H9 (cell line): Measurements from ENCODE around the gene ASMT. TPM values are rescaled to one million over a fixed set of nuclear protein-coding genes. Genes with fewer than 3 reads are reported as not detected.

Experiments used
- DNase-seq: peaks from one replicate; pipeline ENCODE4 v3.0.0-alpha.2; 2017
- H2AFZ ChIP-seq: one replicate; pipeline ENCODE4 v1.6.1; 2013; ENCODE audit warnings: mild to moderate bottlenecking, low read length, control low read depth, moderate library complexity
- H2AK5ac ChIP-seq: 2 replicates; pipeline ENCODE4 v1.6.1; 2013; ENCODE audit warnings: low read length, control low read depth, mixed read lengths; ENCODE audit not compliant: insufficient read length
- H2BK120ac ChIP-seq: one replicate; pipeline ENCODE4 v1.6.1; 2013; ENCODE audit warnings: low read depth, mild to moderate bottlenecking, low read length, control low read depth, inconsistent platforms; ENCODE audit not compliant: poor library complexity, severe bottlenecking
- H2BK12ac ChIP-seq: 2 replicates; pipeline ENCODE4 v1.6.1; 2013; ENCODE audit warnings: low read length, control low read depth, mixed read lengths, low read depth; ENCODE audit not compliant: insufficient read length
- H2BK15ac ChIP-seq: 2 replicates; pipeline ENCODE4 v1.6.1; 2013; ENCODE audit warnings: low read depth, low read length, control low read depth
- H2BK20ac ChIP-seq: one replicate; pipeline ENCODE4 v1.6.1; 2013; ENCODE audit warnings: low read depth, mild to moderate bottlenecking, low read length, control low read depth, inconsistent platforms; ENCODE audit not compliant: poor library complexity, severe bottlenecking
- H2BK5ac ChIP-seq: 2 replicates; pipeline ENCODE4 v1.6.1; 2013; ENCODE audit warnings: low read length, control low read depth, mixed read lengths; ENCODE audit not compliant: insufficient read length
- H3K14ac ChIP-seq: 2 replicates; pipeline ENCODE4 v1.6.1; 2013; ENCODE audit warnings: low read length, control low read depth; ENCODE audit not compliant: insufficient read depth
- H3K18ac ChIP-seq: 2 replicates; pipeline ENCODE4 v1.6.1; 2013; ENCODE audit warnings: low read depth, mild to moderate bottlenecking, mixed read lengths, low read length, control low read depth; ENCODE audit not compliant: insufficient read length
- H3K23ac ChIP-seq: 2 replicates; pipeline ENCODE4 v1.6.1; 2013; ENCODE audit warnings: low read length, control low read depth, mixed read lengths, low read depth; ENCODE audit not compliant: insufficient read length
- H3K23me2 ChIP-seq: 2 replicates; pipeline ENCODE4 v1.6.1; 2013; ENCODE audit warnings: low read depth, mild to moderate bottlenecking, mixed read lengths, low read length, control low read depth; ENCODE audit not compliant: insufficient read length, poor library complexity, severe bottlenecking
- H3K27ac ChIP-seq: 2 replicates; pipeline ENCODE4 v1.5.1; 2013; ENCODE audit warnings: low read length, control low read depth, mixed read lengths, low read depth; ENCODE audit not compliant: insufficient read length
- H3K27me3 ChIP-seq: 2 replicates; pipeline ENCODE4 v1.6.1; 2013; ENCODE audit warnings: low read length, control low read depth, inconsistent platforms; ENCODE audit not compliant: insufficient read depth
- H3K4ac ChIP-seq: 2 replicates; pipeline ENCODE4 v1.6.1; 2013; ENCODE audit warnings: low read depth, mild to moderate bottlenecking, control low read depth, inconsistent platforms, low read length, moderate library complexity
- H3K4me1 ChIP-seq: 2 replicates; pipeline ENCODE4 v1.6.1; 2013; ENCODE audit warnings: low read length, control low read depth, inconsistent platforms; ENCODE audit not compliant: insufficient read depth
- H3K4me2 ChIP-seq: 2 replicates; pipeline ENCODE4 v1.6.1; 2013; ENCODE audit warnings: low read length, control low read depth, mixed read lengths; ENCODE audit not compliant: insufficient read length, insufficient read depth
- H3K56ac ChIP-seq: 2 replicates; pipeline ENCODE4 v1.6.1; 2013; ENCODE audit warnings: low read depth, mild to moderate bottlenecking, mixed read lengths, low read length, control low read depth; ENCODE audit not compliant: insufficient read length
- H3K79me1 ChIP-seq: 2 replicates; pipeline ENCODE4 v1.6.1; 2013; ENCODE audit warnings: low read depth, mild to moderate bottlenecking, moderate library complexity, low read length, control low read depth, inconsistent platforms; ENCODE audit not compliant: insufficient read depth, poor library complexity, severe bottlenecking
- H3K79me2 ChIP-seq: 2 replicates; pipeline ENCODE4 v1.6.1; 2013; ENCODE audit warnings: low read length, control low read depth, inconsistent platforms; ENCODE audit not compliant: insufficient read depth
- H3K9ac ChIP-seq: 2 replicates; pipeline ENCODE4 v1.6.1; 2013; ENCODE audit warnings: low read length, control low read depth, mixed read lengths; ENCODE audit not compliant: insufficient read length; ENCODE audit errors: extremely low read depth
- H3K9me3 ChIP-seq: one replicate; pipeline ENCODE4 v1.6.1; 2013; ENCODE audit warnings: low read depth, low read length, inconsistent platforms; ENCODE audit not compliant: control insufficient read depth
- H3T11ph ChIP-seq: one replicate; pipeline ENCODE4 v1.6.1; 2013; ENCODE audit warnings: mild to moderate bottlenecking, low read length, control low read depth, inconsistent platforms
- H4K20me1 ChIP-seq: one replicate; pipeline ENCODE4 v1.6.1; 2013; ENCODE audit not compliant: control insufficient read depth, insufficient read length, insufficient read depth
- H4K5ac ChIP-seq: 2 replicates; pipeline ENCODE4 v1.6.1; 2013; ENCODE audit warnings: low read depth, mild to moderate bottlenecking, mixed read lengths, low read length, control low read depth; ENCODE audit not compliant: insufficient read length
- H4K8ac ChIP-seq: replicated peaks from 2 replicates; pipeline ENCODE4 v1.6.1; 2013; ENCODE audit warnings: low read length, control low read depth, mixed read lengths, low read depth; ENCODE audit not compliant: insufficient read length
- H4K91ac ChIP-seq: 2 replicates; pipeline ENCODE4 v1.6.1; 2013; ENCODE audit warnings: low read depth, mild to moderate bottlenecking, moderate library complexity, mixed read lengths, low read length, control low read depth; ENCODE audit not compliant: insufficient read length
- H3K27ac Mint-ChIP-seq, 3 experiments: 2 replicates in 2 of 3; 3 replicates in 1 of 3; pipeline ENCODE4 v1.8.0; 2020 to 2021; ENCODE audit warnings: mixed read lengths in 3 of 3, mild to moderate bottlenecking in 1 of 3, moderate library complexity in 1 of 3
- H3K27me3 Mint-ChIP-seq: 2 replicates; pipeline ENCODE4 v1.8.0; 2021; ENCODE audit warnings: low read depth, mild to moderate bottlenecking, moderate library complexity, mixed read lengths
- H3K36me3 Mint-ChIP-seq, 3 experiments: 2 replicates in 2 of 3; 3 replicates in 1 of 3; pipeline ENCODE4 v1.8.0; 2020 to 2021; ENCODE audit warnings: low read depth in 3 of 3, mixed read lengths in 3 of 3; ENCODE audit not compliant: insufficient read depth in 1 of 3
- H3K4me1 Mint-ChIP-seq, 2 experiments: 2 replicates each; pipeline ENCODE4 v1.8.0; 2020; ENCODE audit warnings: mixed read lengths in 2 of 2
- H3K4me3 Mint-ChIP-seq, 2 experiments: 2 replicates in 1 of 2; 3 replicates in 1 of 2; pipeline ENCODE4 v1.8.0; 2020 to 2021; ENCODE audit warnings: mild to moderate bottlenecking in 2 of 2, mixed read lengths in 2 of 2, moderate library complexity in 1 of 2
- H3K9me3 Mint-ChIP-seq, 2 experiments: 2 replicates in 1 of 2; 3 replicates in 1 of 2; pipeline ENCODE4 v1.8.0; 2020; ENCODE audit warnings: mild to moderate bottlenecking in 2 of 2, mixed read lengths in 2 of 2, moderate library complexity in 1 of 2
- CTCF ChIP-seq: fragments of 200-600 bp; sonication (generic); conservative IDR thresholded peaks from 3 replicates; pipeline ENCODE4 v1.8.0; 2021; ENCODE audit warnings: antibody characterized with exemption, mild to moderate bottlenecking
- WGBS: extraction: QIAGEN DNeasy Blood & Tissue Kit; methylation state at CpG from one replicate; pipeline ENCODE4 v1.1.7; 2013; ENCODE audit warnings: missing lambda C conversion rate, low lambda C conversion rate, mixed read lengths; ENCODE audit not compliant: insufficient read length; ENCODE audit errors: extremely low coverage; 5-methylcytosine and 5-hydroxymethylcytosine counted together
- total RNA-seq: library from RNA; stranded (reverse); gene quantifications from 2 replicates; pipeline ENCODE4 v1.2.1, GENCODE V29; 2021

ASMT gene
- total RNA-seq, 1 experiment from 2014 or later = 1.4 TPM

GRCh38 chrX:1612641-1613286, 2.1 kb upstream of the ASMT start:
- no peaks in the 10 kb centered on the region for H3K36me3 Mint-ChIP-seq
- Histone ChIP-seq H3K18ac (no peak overlapping the region), H2AK5ac (no peak overlapping the region), H4K5ac (no peak overlapping the region), H3K14ac (no peak overlapping the region), H3K79me2 (no peaks in the 10 kb centered on the region), H2BK120ac (no peak overlapping the region), H3K4me1 (no peaks in the 10 kb centered on the region), H2BK12ac (no peak overlapping the region), H2BK5ac (no peak overlapping the region), H2BK20ac (no peak overlapping the region), H3K9me3 (no peaks in the 10 kb centered on the region), H3K4ac (no peak overlapping the region), H3K79me1 (no peaks in the 10 kb centered on the region), H4K91ac (no peak overlapping the region), H3K4me2 (no peak overlapping the region), H4K20me1 (no peaks in the 10 kb centered on the region), H3K23me2 (no peaks in the 10 kb centered on the region), H3K56ac (no peak overlapping the region), H2AFZ (no peak overlapping the region), H3K23ac (no peak overlapping the region), H4K8ac (no peak overlapping the region), H3K27ac (no peak overlapping the region), H3K9ac (no peak overlapping the region), H3T11ph (no peak overlapping the region), H3K27me3 (no peaks in the 10 kb centered on the region), H2BK15ac (no peak overlapping the region)
- no peaks in the 10 kb centered on the region; a peak in 1 of 5 replicates for H3K9me3 Mint-ChIP-seq
- peaks cover 4% of the 10 kb centered on the region for H3K27me3 Mint-ChIP-seq
- H3K4me3 Mint-ChIP-seq = no peak overlapping the region
- H3K27ac Mint-ChIP-seq = no peak overlapping the region; a peak in 2 of 7 replicates
- H3K4me1 Mint-ChIP-seq = peaks cover 8% of the 10 kb centered on the region in 2 experiments
- DNase-seq = no peak
- no peak for TF ChIP-seq CTCF
- WGBS = no CpG with 5 or more reads among the region's 5 CpGs
